ENCODE results near the gene HOATZ. TPM values are rescaled to one million over a fixed set of nuclear protein-coding genes. Genes with fewer than 3 reads are reported as not detected.

Gene HOATZ
- total RNA-seq, 2 experiments from 2014 or later = not detected

GRCh38 chr11:111555255-111555654 is 40.7 kb downstream of the HOATZ start:
- CTCF ChIA-PET (ENCODE audit: unreplicated experiment) = no interaction called here
- Histone ChIP-seq H4K20me1 (ENCODE audit: insufficient read depth, low read length) (no peaks in the 10 kb centered on the region), H3K36me3 (ENCODE audit: insufficient read depth, low read length) (no peaks in the 10 kb centered on the region), H2AFZ (ENCODE audit: low read length) (no peak overlapping the region), H3K4me3 (ENCODE audit: low read depth, low read length, poor library complexity, severe bottlenecking) (no peak overlapping the region), H3K27ac (ENCODE audit: low read depth, low read length, poor library complexity, severe bottlenecking) (no peak overlapping the region), H3K79me2 (ENCODE audit: insufficient read depth, low read depth, low read length) (no peaks in the 10 kb centered on the region), H3K4me2 (ENCODE audit: low read length) (no peak overlapping the region), H3K4me1 (ENCODE audit: insufficient read depth, low read length, poor library complexity, severe bottlenecking) (peaks cover 4% of the 10 kb centered on the region), H3K9me3 (ENCODE audit: low read length) (peaks cover 16% of the 10 kb centered on the region), H3K9me2 (ENCODE audit: insufficient read depth, low read length) (no peaks in the 10 kb centered on the region)
- DNase-seq (ENCODE audit: low spot score) = no peak
- intact Hi-C loops (cut with micrococcal nuclease; ENCODE audit: unreplicated experiment) = loop anchor here (10.0 kb wide), 1 partner anchor 100 kb away; no protein-coding TSS in a partner anchor
- POLR2A ChIA-PET = no interaction called here
- TF ChIP-seq CTCF (conservative IDR thresholded peaks at IDR 0.05; ENCODE audit: low read length) = no peak
- TF ChIP-seq EZH2phosphoT487 (IDR thresholded peaks at IDR 0.05; ENCODE audit: borderline replicate concordance, low read depth, low read length) = no peak
- no TSS peak for BruUV-seq (replicated peaks)

- peaks cover 16% of the 10 kb centered on the region for H3K9me3 ChIP-seq (ENCODE audit: low read length)
- TF ChIP-seq CTCF (conservative IDR thresholded peaks at IDR 0.05; ENCODE audit: low read length) (no peak), EZH2phosphoT487 (IDR thresholded peaks at IDR 0.05; ENCODE audit: borderline replicate concordance, low read depth, low read length) (no peak)
- no peaks in the 10 kb centered on the region for H4K20me1 ChIP-seq (ENCODE audit: insufficient read depth, low read length)
- intact Hi-C loops (cut with micrococcal nuclease; ENCODE audit: unreplicated experiment) = loop anchor here (10.0 kb wide), 1 partner anchor 103 kb away; no protein-coding TSS in a partner anchor
- H3K4me3 ChIP-seq (ENCODE audit: low read depth, low read length, poor library complexity, severe bottlenecking) = no peak overlapping the region
- BruUV-seq (replicated peaks) = no TSS peak
- DNase-seq (ENCODE audit: low spot score) = no peak
- H3K79me2 ChIP-seq (ENCODE audit: insufficient read depth, low read depth, low read length) = no peaks in the 10 kb centered on the region
- no peaks in the 10 kb centered on the region for H3K36me3 ChIP-seq (ENCODE audit: insufficient read depth, low read length)
- no peak overlapping the region for H2AFZ ChIP-seq (ENCODE audit: low read length)
- H3K9me2 ChIP-seq (ENCODE audit: insufficient read depth, low read length) = no peaks in the 10 kb centered on the region
- no peaks in the 10 kb centered on the region for H3K4me1 ChIP-seq (ENCODE audit: insufficient read depth, low read length, poor library complexity, severe bottlenecking)
- no peak overlapping the region for H3K27ac ChIP-seq (ENCODE audit: low read depth, low read length, poor library complexity, severe bottlenecking)
- no peak overlapping the region for H3K4me2 ChIP-seq (ENCODE audit: low read length)
- ChIA-PET POLR2A (interaction anchor here (0.7 to 1.0 kb wide), 2 partner anchors 266 to 459 kb away, joined by 3 read pairs; no protein-coding TSS in a partner anchor), CTCF (ENCODE audit: unreplicated experiment) (no interaction called here)
Observed at GRCh38 chr11:111557425-111558111, 43.0 kb downstream of the HOATZ start.

- ChIA-PET POLR2A (interaction anchor here (2.8 kb wide), 1 partner anchor 10 kb away, joined by 10 read pairs; no protein-coding TSS in a partner anchor), CTCF (ENCODE audit: unreplicated experiment) (no interaction called here)
- Histone ChIP-seq H2AFZ (ENCODE audit: low read length) (no peak overlapping the region), H3K4me2 (ENCODE audit: low read length) (no peak overlapping the region), H3K4me1 (ENCODE audit: insufficient read depth, low read length, poor library complexity, severe bottlenecking) (no peaks in the 10 kb centered on the region), H3K79me2 (ENCODE audit: insufficient read depth, low read depth, low read length) (no peaks in the 10 kb centered on the region), H3K9me3 (ENCODE audit: low read length) (peaks cover 16% of the 10 kb centered on the region), H3K36me3 (ENCODE audit: insufficient read depth, low read length) (no peaks in the 10 kb centered on the region), H3K4me3 (ENCODE audit: low read depth, low read length, poor library complexity, severe bottlenecking) (no peak overlapping the region), H4K20me1 (ENCODE audit: insufficient read depth, low read length) (no peaks in the 10 kb centered on the region), H3K9me2 (ENCODE audit: insufficient read depth, low read length) (no peaks in the 10 kb centered on the region), H3K27ac (ENCODE audit: low read depth, low read length, poor library complexity, severe bottlenecking) (no peak overlapping the region)
- no peak for DNase-seq (ENCODE audit: low spot score)
- no TSS peak for BruUV-seq (replicated peaks)
- TF ChIP-seq EZH2phosphoT487 (IDR thresholded peaks at IDR 0.05; ENCODE audit: borderline replicate concordance, low read depth, low read length) = no peak
- no peak for TF ChIP-seq CTCF (conservative IDR thresholded peaks at IDR 0.05; ENCODE audit: low read length)
- intact Hi-C loops (cut with micrococcal nuclease; ENCODE audit: unreplicated experiment) = loop anchor here (10.0 kb wide), 1 partner anchor 105 kb away; no protein-coding TSS in a partner anchor
Observed at GRCh38 chr11:111559800-111560464, 45.4 kb downstream of the HOATZ start.

Data from OCI-LY7 (cell line).